Sigmoid colon (tissue), 7 donors: ENCODE measurements around the gene TBX5. TPM values are rescaled to one million over a fixed set of nuclear protein-coding genes. Genes with fewer than 3 reads are reported as not detected.

Experiments used
- DNase-seq: peaks from one replicate; pipeline ENCODE4 v3.0.0-alpha.2; 2019
- H3K27ac ChIP-seq, 4 donors: fragments of 200-600 bp; sonication (generic); one replicate each; pipeline ENCODE4 v1.5.1; 2016 to 2019; ENCODE audit warnings: mild to moderate bottlenecking in 1 of 4
- H3K27me3 ChIP-seq, 3 donors: fragments of 200-600 bp; sonication (generic); one replicate each; pipeline ENCODE4 v1.5.1; 2019; ENCODE audit warnings: mild to moderate bottlenecking in 1 of 3
- H3K36me3 ChIP-seq, 4 donors: fragments of 200-600 bp; sonication (generic); one replicate each; pipeline ENCODE4 v1.5.1; 2016 to 2019
- H3K4me1 ChIP-seq, 4 donors: fragments of 200-600 bp; sonication (generic); one replicate each; pipeline ENCODE4 v1.5.1; 2017 to 2019
- H3K4me3 ChIP-seq, 4 donors: fragments of 200-600 bp; sonication (generic); one replicate each; pipeline ENCODE4 v1.5.1; 2017 to 2019; ENCODE audit warnings: mild to moderate bottlenecking in 2 of 4, moderate library complexity in 1 of 4
- H3K9me3 ChIP-seq, 4 donors: fragments of 200-600 bp in 3 of 4; sonication (generic) in 3 of 4; one replicate each; pipeline versions ENCODE4 v1.5.1 to v1.6.1; 2013 to 2019
- EP300 ChIP-seq, 4 donors: sonication (generic); formaldehyde crosslinking; IDR thresholded peaks; one replicate each; pipeline ENCODE4 v1.6.1; 2017; ENCODE audit warnings: antibody characterized with exemption in 4 of 4
- POLR2A ChIP-seq, 2 donors: fragments of 450-650 bp; IDR thresholded peaks; one replicate each; pipeline ENCODE4 v1.6.1; 2016; ENCODE audit warnings: antibody characterized with exemption in 2 of 2, mild to moderate bottlenecking in 2 of 2, moderate library complexity in 2 of 2
- POLR2AphosphoS5 ChIP-seq, 4 donors: sonication (generic); formaldehyde crosslinking; IDR thresholded peaks; one replicate each; pipeline ENCODE4 v1.6.1; 2017; ENCODE audit warnings: antibody characterized with exemption in 4 of 4
- WGBS, 2 donors: extraction: QIAGEN DNeasy Blood & Tissue Kit; methylation state at CpG; one replicate each; pipeline ENCODE4 v1.1.7; 2013; 5-methylcytosine and 5-hydroxymethylcytosine counted together
- intact Hi-C: fragments of 100-400 bp; cut with DNase I; formaldehyde crosslinking; loops from one replicate; pipeline ENCODE4 v1.15.1; 2023
- polyA plus RNA-seq, 3 donors: library from polyadenylated mRNA; stranded (reverse); fragments of 200-250 nt; gene quantifications; one replicate each; pipeline ENCODE4 v1.2.3, GENCODE V29; 2013
- total RNA-seq, 4 donors: library from RNA; depleted of rRNA; stranded (reverse); fragments of >200 nt; gene quantifications; one replicate each; pipeline ENCODE4 v1.1.0, GENCODE V29; 2016
- TF ChIP-seq, protein P1 (sequence below), 4 experiments: fragments of 450-650 bp in 3 of 4; fragments of 200-600 bp in 1 of 4; IDR thresholded peaks; one replicate each; pipeline ENCODE4 v1.5.1; 2016 to 2019; ENCODE audit warnings: antibody characterized with exemption in 4 of 4, mild to moderate bottlenecking in 3 of 4, moderate library complexity in 2 of 4
- donor health status: healthy with polysubstance abuse.
- donor health status: Bipolar disorder and iron deficiency.
- donor health status: healthy.

TBX5 gene
- total and polyA plus RNA-seq, 7 donors, result not detected

DNA sequence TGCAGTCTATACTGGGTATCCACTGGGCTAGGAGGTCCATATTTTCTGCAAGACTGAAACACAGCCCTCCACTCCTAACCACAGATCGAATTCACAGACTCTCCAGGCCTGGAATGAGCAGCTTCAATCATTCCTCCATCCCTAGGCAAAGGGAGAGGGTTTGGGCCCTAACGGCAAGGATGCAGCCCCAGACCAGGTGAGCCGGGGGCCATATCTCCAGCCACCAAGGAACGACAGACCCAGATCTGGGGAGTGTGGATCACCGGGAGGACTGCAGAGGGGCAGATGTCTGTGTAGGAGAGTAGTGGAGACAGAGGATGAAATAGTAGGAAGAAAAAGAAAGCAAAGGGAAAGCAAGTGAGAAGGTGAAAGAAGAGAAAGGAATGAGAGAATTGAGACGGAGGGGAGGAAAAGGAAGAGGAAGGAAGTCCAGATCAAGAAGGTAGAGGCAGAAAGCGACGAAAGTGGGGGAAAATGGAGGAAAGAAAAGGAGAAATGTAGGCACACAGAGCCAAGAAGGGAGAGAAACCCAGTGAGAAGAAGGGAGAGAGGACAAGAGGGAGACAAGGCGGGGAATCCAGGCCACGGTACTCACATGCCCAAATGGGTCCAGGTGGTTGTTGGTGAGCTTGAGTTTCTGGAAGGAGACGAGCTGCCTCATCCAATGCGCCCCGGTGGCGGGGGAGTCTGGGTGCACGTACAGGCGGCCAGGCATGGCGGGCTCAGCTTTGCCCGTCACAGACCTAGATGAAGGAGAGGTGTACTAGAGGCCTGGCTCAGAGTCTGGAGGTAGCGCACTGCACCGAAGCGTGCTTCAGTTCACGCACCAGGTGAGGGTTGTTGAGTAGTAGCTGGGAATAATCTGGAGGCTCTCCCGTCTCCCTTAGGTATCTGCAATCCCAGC, 7.7 kb downstream of the TBX5 start:
- intact Hi-C loops, result no loop called here
- Histone ChIP-seq H3K9me3 (no peaks in the 10 kb centered on the region), H3K4me1 (peaks cover 0 to 17% (median 11%) of the 10 kb centered on the region in 4 donors), H3K36me3 (no peaks in the 10 kb centered on the region), H3K4me3 (no peak overlapping the region), H3K27me3 (peaks cover 39 to 100% (median 98%) of the 10 kb centered on the region in 3 donors), H3K27ac (peak overlapping the region in 1 of 4 donors; percentile 88)
- TF ChIP-seq EP300 (IDR thresholded peaks at IDR 0.05) (no peak), POLR2AphosphoS5 (IDR thresholded peaks at IDR 0.05) (no peak), POLR2A (IDR thresholded peaks at IDR 0.05) (no peak)
- TF ChIP-seq, protein P1, sequence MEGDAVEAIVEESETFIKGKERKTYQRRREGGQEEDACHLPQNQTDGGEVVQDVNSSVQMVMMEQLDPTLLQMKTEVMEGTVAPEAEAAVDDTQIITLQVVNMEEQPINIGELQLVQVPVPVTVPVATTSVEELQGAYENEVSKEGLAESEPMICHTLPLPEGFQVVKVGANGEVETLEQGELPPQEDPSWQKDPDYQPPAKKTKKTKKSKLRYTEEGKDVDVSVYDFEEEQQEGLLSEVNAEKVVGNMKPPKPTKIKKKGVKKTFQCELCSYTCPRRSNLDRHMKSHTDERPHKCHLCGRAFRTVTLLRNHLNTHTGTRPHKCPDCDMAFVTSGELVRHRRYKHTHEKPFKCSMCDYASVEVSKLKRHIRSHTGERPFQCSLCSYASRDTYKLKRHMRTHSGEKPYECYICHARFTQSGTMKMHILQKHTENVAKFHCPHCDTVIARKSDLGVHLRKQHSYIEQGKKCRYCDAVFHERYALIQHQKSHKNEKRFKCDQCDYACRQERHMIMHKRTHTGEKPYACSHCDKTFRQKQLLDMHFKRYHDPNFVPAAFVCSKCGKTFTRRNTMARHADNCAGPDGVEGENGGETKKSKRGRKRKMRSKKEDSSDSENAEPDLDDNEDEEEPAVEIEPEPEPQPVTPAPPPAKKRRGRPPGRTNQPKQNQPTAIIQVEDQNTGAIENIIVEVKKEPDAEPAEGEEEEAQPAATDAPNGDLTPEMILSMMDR (IDR thresholded peaks at IDR 0.05), result no peak
- WGBS, 2 donors, result 6 to 17% methylated on average over 23 of the region's 23 CpGs
- DNase-seq, result peak; percentile 40

DNA sequence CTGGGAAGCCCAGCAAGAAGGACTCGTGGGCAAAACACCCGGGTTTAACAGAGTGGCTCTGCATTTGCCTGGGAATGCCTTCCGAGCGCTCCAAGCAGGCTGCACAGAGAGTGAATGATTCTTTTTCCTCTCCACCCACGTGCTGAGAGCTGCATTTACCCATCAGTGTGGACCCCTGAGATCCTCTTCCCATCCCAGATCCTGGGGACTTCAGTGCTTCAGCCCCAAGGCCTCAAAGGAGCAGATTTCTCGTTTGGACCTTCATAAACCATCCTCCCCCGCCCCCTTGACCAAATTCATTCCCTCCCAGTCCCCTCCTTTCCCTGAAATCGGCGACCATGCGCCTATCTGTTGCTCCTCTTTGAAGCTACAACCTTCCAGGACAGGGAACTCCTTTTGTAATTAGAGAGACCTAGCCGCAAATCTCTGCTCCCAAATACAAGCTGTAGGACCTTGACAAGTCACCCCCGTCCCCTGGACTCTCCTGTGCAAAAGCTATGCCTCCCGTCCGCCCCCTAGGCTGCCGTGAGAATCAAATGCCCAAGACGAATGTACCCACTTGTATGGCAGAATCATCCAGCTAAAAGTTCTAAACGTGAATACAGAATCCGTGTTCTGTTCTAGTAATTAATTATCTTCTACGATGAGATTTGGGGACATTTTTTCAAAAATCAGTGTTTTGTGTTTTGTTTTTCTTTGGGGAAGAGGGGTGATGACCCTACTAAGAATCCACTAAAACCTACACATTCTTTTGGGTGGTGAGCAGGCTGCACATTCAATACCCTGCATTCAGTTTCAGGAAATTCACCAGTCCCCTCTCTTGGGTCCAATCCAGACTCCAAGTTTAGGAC, 8.8 kb downstream of the TBX5 start:
- WGBS, 2 donors, result 4 to 9% methylated on average over 19 of the region's 19 CpGs
- H3K9me3 ChIP-seq, result no peaks in the 10 kb centered on the region
- H3K4me1 ChIP-seq, result peaks cover 0 to 17% (median 11%) of the 10 kb centered on the region in 4 donors
- intact Hi-C loops, result no loop called here
- no peak overlapping the region for H3K4me3 ChIP-seq
- peak overlapping the region in 1 of 4 donors; percentile 15 for H3K27ac ChIP-seq
- peaks cover 35 to 100% (median 93%) of the 10 kb centered on the region in 3 donors for H3K27me3 ChIP-seq
- DNase-seq, result peak; percentile 40
- no peaks in the 10 kb centered on the region for H3K36me3 ChIP-seq
- TF ChIP-seq POLR2A (IDR thresholded peaks at IDR 0.05) (no peak), POLR2AphosphoS5 (IDR thresholded peaks at IDR 0.05) (no peak), EP300 (IDR thresholded peaks at IDR 0.05) (no peak)
- TF ChIP-seq, protein P1 (IDR thresholded peaks at IDR 0.05), result no peak

DNA sequence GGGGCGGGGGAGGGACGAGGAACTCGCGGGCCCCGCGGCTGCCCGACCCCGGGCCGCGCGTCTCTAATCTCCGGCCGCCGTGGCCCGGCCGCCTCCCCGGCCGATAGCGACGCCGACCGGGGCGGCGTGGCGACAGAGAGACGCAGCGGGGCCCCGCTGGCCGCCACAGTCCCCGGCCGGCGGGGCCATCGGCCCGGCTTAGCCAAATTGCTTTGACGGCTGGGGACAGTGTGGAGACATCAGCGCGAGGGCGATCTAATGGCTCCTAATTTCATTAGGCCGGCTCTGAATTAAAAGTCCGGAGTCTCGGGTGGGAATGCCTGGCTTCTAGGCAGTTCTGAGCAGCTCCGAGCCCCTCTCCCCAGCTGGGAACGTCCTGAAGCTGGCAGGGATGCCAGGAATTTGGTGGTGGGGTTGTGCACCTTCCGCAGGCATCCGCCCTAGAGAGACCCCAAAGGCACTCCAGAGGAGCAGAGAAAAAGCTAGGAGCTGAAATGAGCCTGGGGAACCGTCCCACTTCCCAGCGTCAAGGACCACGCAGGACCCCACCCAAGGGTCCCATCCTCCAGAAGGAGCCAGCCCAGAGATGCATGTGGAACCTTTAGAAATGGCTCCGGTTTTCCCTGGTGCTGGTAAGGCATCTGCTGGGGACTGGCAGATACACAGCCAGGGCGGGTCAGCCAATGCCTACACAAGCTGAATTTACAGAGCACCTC, 9.6 kb downstream of the TBX5 start:
- TF ChIP-seq, protein P1 (IDR thresholded peaks at IDR 0.05), result no peak
- TF ChIP-seq POLR2A (IDR thresholded peaks at IDR 0.05), result no peak
- no peak for TF ChIP-seq EP300 (IDR thresholded peaks at IDR 0.05)
- no peak for TF ChIP-seq POLR2AphosphoS5 (IDR thresholded peaks at IDR 0.05)
- Histone ChIP-seq H3K4me1 (peaks cover 0 to 17% (median 11%) of the 10 kb centered on the region in 4 donors), H3K27me3 (peaks cover 38 to 98% (median 87%) of the 10 kb centered on the region in 3 donors), H3K4me3 (no peak overlapping the region), H3K36me3 (no peaks in the 10 kb centered on the region), H3K9me3 (no peaks in the 10 kb centered on the region), H3K27ac (peak overlapping the region in 1 of 4 donors; percentile 56)
- WGBS, 2 donors, result 6 to 30% methylated on average over 50 of the region's 50 CpGs
- DNase-seq, result peak; percentile 27
- intact Hi-C loops, result no loop called here

DNA sequence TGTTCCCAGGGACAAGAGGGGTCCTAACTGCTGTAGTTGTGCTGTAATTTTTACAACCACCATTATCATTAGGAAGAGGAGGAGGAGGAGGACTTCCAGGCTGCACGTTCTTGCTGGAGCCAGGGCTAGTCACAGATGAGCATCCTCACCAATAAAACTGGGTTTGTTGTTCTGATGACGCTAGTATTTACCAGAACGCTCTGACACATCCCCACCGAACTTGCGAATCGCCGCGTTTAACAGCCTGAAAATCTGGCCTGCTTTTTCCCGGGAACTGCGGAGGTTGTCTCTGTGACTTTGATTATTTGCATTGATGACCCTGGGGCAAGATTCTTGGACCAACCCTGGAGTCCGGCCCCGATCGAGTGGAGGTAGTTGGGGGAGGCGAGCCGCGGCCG, 10.2 kb downstream of the TBX5 start:
- Histone ChIP-seq H3K27ac (peak overlapping the region in 1 of 4 donors; percentile 56), H3K27me3 (peaks cover 38 to 98% (median 81%) of the 10 kb centered on the region in 3 donors), H3K4me3 (no peak overlapping the region)

More for the DNA sequence above, 10.2 kb downstream of the TBX5 start:
- intact Hi-C loops, result no loop called here
- TF ChIP-seq, protein P1 (IDR thresholded peaks at IDR 0.05), result no peak
- TF ChIP-seq EP300 (IDR thresholded peaks at IDR 0.05), result no peak
- no peak for TF ChIP-seq POLR2A (IDR thresholded peaks at IDR 0.05)
- TF ChIP-seq POLR2AphosphoS5 (IDR thresholded peaks at IDR 0.05), result no peak
- no peaks in the 10 kb centered on the region for H3K9me3 ChIP-seq
- 3 to 16% methylated on average over 17 of the region's 17 CpGs for WGBS, 2 donors
- no peaks in the 10 kb centered on the region for H3K36me3 ChIP-seq
- H3K4me1 ChIP-seq, result peaks cover 0 to 15% (median 10%) of the 10 kb centered on the region in 4 donors
- peak; percentile 42 for DNase-seq
